H1 (cell line): ENCODE measurements around the gene BLNK. TPM values are rescaled to one million over a fixed set of nuclear protein-coding genes. Genes with fewer than 3 reads are reported as not detected.

Source experiments
- BRCA1 ChIP-seq: IDR thresholded peaks from 2 replicates; pipeline ENCODE4 v1.6.1; 2012; ENCODE audit warnings: low read depth, low read length, improper control_type of control experiment
- CHD1 ChIP-seq: IDR thresholded peaks from 2 replicates; pipeline ENCODE4 v1.6.1; 2012; ENCODE audit warnings: low read depth, low read length, improper control_type of control experiment
- EZH2 ChIP-seq: fragments of 200-600 bp; sonication (generic); IDR thresholded peaks from 2 replicates; pipeline ENCODE4 v1.7.1; 2012; ENCODE audit warnings: low read depth, mild to moderate bottlenecking, moderate library complexity, low read length, inconsistent platforms; ENCODE audit not compliant: severe bottlenecking
- polyA plus RNA-seq, 7 experiments: library from polyadenylated mRNA; depleted of rRNA in 3 of 7; stranded (reverse) in 5 of 7; unstranded in 2 of 7; fragments of >200 nt in 5 of 7; fragments of 200-250 nt in 2 of 7; gene quantifications; 1 replicate in 5 of 7; 2 replicates in 1 of 7; 4 replicates in 1 of 7; pipeline versions ENCODE4 v1.2.1 to v1.2.3, GENCODE V29; 2011 to 2013; ENCODE audit warnings: missing spikeins in 2 of 7, mixed read lengths in 2 of 7
- total RNA-seq: library from RNA; stranded (reverse); fragmentation: NEBNext Ultra II Directional; extraction: Animal tissue kit (Norgen Biotek cat#: 25700); gene quantifications from 2 replicates; pipeline ENCODE4 v1.2.1, GENCODE V29; 2021

The BLNK gene
- total and polyA plus RNA-seq, 2 of the 8 experiments (the other 6 are each of a cell fraction or from before 2014, with no cell fraction given), result not detected

DNA sequence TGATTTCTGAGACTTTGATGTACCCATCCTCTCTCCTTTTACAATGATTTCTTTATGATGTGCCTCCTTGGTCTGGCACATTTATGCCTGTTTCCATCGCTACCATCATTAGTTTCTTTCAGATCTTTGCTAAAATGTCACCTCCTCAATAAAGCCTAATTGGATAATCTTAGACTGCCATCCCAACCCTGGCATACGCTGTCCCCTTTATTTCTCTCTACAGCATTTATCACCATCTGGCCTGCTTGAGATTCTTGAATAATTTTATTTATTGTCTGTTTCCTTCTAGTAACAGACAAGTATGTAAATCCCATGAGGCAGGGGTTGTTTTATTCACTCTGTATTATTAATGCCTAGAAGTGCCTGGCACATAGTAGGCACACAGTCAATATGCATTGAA is 26.1 kb upstream of the BLNK start (continued):
- TF ChIP-seq BRCA1 (no peak), EZH2 (no peak), CHD1 (no peak)
